Fibroblast of lung (primary cell): Measurements from ENCODE around the gene SPARC.

Experiments used
- CTCF ChIP-seq, 2 donors: IDR thresholded peaks in 1 of 2; conservative IDR thresholded peaks in 1 of 2; 1 replicate in 1 of 2; 2 replicates in 1 of 2; pipeline ENCODE4 v1.5.1; 2011 to 2012; ENCODE audit warnings: low read length in 2 of 2, control low read depth in 1 of 2, inconsistent platforms in 1 of 2, low read depth in 1 of 2, mild to moderate bottlenecking in 1 of 2
- EZH2 ChIP-seq: IDR thresholded peaks from 2 replicates; pipeline ENCODE4 v1.5.1; 2012; ENCODE audit warnings: low read length, control low read depth, mild to moderate bottlenecking; ENCODE audit errors: missing control alignments

- TF ChIP-seq CTCF (conservative IDR thresholded peaks at IDR 0.05 in 1 of 2, IDR thresholded peaks at IDR 0.05 in 1 of 2; ENCODE audit: low read depth in 1 of 2, low read length in 2 of 2), result no peak
- TF ChIP-seq EZH2, result no peak
Measured at GRCh38 chr5:151656311-151656710, 30.4 kb downstream of the SPARC start.
